LNCAP (cell line): ENCODE measurements around the gene RBM33.

Source experiments
- CTCF ChIP-seq: fragments of 450-650 bp; IDR thresholded peaks from 2 replicates; pipeline ENCODE4 v1.5.1; 2017; ENCODE audit warnings: mild to moderate bottlenecking

The RBM33 gene

DNA sequence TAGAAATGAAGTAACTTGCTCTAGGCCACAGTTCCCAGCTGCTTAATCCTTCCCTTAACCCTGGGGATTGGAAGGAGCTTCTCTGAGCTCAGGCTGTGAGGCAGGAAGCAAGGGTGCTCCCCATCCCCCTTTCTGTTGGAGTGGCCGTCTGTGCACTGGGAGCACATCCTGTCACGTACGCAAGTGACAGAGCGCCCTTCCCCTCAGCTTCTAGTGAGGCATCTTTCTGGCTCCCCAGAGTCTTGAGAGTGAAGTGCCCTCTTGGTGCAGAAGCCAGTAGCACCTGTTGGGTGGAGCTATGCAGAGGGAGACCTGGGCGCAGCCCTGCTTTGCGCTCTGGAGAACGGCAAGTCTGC, 120.0 kb downstream of the RBM33 start:
- TF ChIP-seq CTCF = no peak

GRCh38 chr7:155765458-155765857, 121.0 kb downstream of the RBM33 start:
- TF ChIP-seq CTCF = no peak

DNA sequence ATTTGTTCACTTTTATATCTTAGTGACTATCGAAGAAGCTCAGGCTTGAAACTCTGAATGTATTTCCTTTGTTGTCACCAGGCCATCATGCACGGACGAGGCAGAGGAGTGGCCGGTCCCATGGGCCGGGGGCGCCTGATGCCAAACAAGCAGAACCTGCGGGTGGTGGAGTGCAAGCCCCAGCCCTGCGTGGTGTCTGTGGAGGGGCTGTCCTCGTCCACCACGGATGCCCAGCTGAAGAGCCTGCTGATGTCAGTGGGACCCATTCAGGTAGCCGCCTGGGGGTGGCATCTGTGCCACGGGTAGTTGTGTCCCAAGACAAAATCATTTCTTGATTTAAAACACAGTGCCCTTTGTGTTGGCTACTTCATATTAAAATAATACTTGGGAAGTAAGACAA, 121.9 kb downstream of the RBM33 start:
- TF ChIP-seq CTCF = no peak

- no peak for TF ChIP-seq CTCF
These were observed 122.8 kb downstream of the RBM33 start for GRCh38 chr7:155766966-155767916.

DNA sequence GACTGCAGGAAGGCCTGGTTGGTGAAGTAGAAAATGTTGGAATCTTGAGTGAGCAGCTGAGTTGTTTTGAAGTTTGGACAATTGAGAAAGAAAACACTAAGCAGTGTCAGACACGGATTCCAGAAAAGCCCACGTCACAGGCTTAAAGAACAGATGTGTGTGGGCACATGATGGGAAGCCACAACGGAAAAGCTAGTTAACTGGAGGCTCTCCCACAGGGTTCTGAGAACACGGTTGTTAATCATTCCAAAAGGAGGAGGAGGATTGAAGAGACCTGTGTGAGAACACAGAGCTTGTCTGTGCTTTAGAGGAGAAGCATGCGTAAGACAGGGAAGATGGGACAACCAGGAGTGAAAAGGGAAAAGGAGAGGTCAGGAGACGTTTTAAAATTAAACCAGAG, 125.2 kb downstream of the RBM33 start:
- TF ChIP-seq CTCF = no peak

GRCh38 chr7:155770241-155770640, 125.8 kb downstream of the RBM33 start:
- no peak for TF ChIP-seq CTCF

GRCh38 chr7:155773531-155773930, 129.1 kb downstream of the RBM33 start:
- no peak for TF ChIP-seq CTCF
